Endothelial cell of umbilical vein (primary cell): ENCODE measurements around the gene SLCO3A1. TPM values are rescaled to one million over a fixed set of nuclear protein-coding genes. Genes with fewer than 3 reads are reported as not detected.

ENCODE experiments used
- BruUV-seq: library from RNA; stranded (reverse); fragments of 400-500 nt; replicated peaks from 2 replicates; lab custom pipeline; 2021; lab: Mats Ljungman, UMichigan
- CTCF ChIA-PET: fragments of 300-600, 350-600 bp; sonication (Branson Sonifier 250); formaldehyde crosslinking; loops from one replicate; lab custom pipeline; 2021; ENCODE audit warnings: antibody characterized with exemption, inconsistent platforms; lab: Charles Lee
- POLR2A ChIA-PET: fragments of 300-600, 350-600 bp; sonication (Branson Sonifier 250); formaldehyde crosslinking; loops from one replicate; lab custom pipeline; 2021; ENCODE audit warnings: antibody characterized with exemption, inconsistent platforms; lab: Charles Lee
- DNase-seq: peaks from one replicate; pipeline ENCODE4 v3.0.0-alpha.2; 2011; ENCODE audit warnings: low read depth, low spot score
- FAIRE-seq: peaks from 2 replicates; lab custom pipeline; 2011; peaks lifted over from hg19 to GRCh38; lab: Jason Lieb, UNC
- H2AFZ ChIP-seq: 2 replicates; pipeline ENCODE4 v1.6.0; 2012; ENCODE audit warnings: low read depth, low read length, control low read depth, inconsistent platforms
- H3K27ac ChIP-seq: 2 replicates; pipeline ENCODE4 v1.5.1; 2011; ENCODE audit warnings: low read depth, mild to moderate bottlenecking, control low read depth, low read length, moderate library complexity; ENCODE audit not compliant: insufficient read depth
- H3K27me3 ChIP-seq, 2 experiments: 2 replicates each; pipeline versions ENCODE4 v1.6.0 to v1.6.1; 2011; ENCODE audit warnings: low read length in 2 of 2, mixed read lengths in 1 of 2; ENCODE audit not compliant: control insufficient read depth in 2 of 2, insufficient read depth in 2 of 2
- H3K36me3 ChIP-seq, 2 experiments: 2 replicates in 1 of 2; 3 replicates in 1 of 2; pipeline ENCODE4 v1.5.1; 2011; ENCODE audit warnings: low read length in 2 of 2, mild to moderate bottlenecking in 1 of 2, moderate library complexity in 1 of 2; ENCODE audit not compliant: control insufficient read depth in 2 of 2, insufficient read depth in 2 of 2; ENCODE audit errors: extremely low read depth in 1 of 2
- H3K4me1 ChIP-seq: 3 replicates; pipeline ENCODE4 v1.5.1; 2011; ENCODE audit warnings: mild to moderate bottlenecking, low read length; ENCODE audit not compliant: control insufficient read depth, insufficient read depth; ENCODE audit errors: extremely low read depth
- H3K4me2 ChIP-seq: 2 replicates; pipeline ENCODE4 v1.6.1; 2011; ENCODE audit warnings: low read length, control low read depth, mixed read lengths; ENCODE audit not compliant: insufficient read depth
- H3K4me3 ChIP-seq, 3 experiments: fragments of 200-600 bp in 1 of 3; sonication (generic), shearing (Covaris generic) in 1 of 3; replicated peaks in 1 of 3; 2 replicates each; pipeline ENCODE4 v1.5.1; 2011 to 2016; ENCODE audit warnings: control low read depth in 3 of 3, low read length in 3 of 3, mild to moderate bottlenecking in 2 of 3, inconsistent platforms in 1 of 3, low read depth in 1 of 3, moderate library complexity in 1 of 3; ENCODE audit not compliant: insufficient read depth in 1 of 3
- H3K79me2 ChIP-seq: 2 replicates; pipeline ENCODE4 v1.6.0; 2012; ENCODE audit warnings: low read length, inconsistent platforms; ENCODE audit not compliant: control insufficient read depth, insufficient read depth
- H3K9ac ChIP-seq: replicated peaks from 2 replicates; pipeline ENCODE3; 2011; ENCODE audit warnings: low read length, control low read depth; ENCODE audit not compliant: insufficient read depth; ENCODE audit errors: extremely low read depth
- H3K9me1 ChIP-seq: replicated peaks from 3 replicates; pipeline ENCODE4 v1.6.0; 2011; ENCODE audit warnings: mild to moderate bottlenecking, low read length; ENCODE audit not compliant: control insufficient read depth, insufficient read depth; ENCODE audit errors: extremely low read depth
- H3K9me3 ChIP-seq: replicated peaks from 2 replicates; pipeline ENCODE4 v1.5.1; 2012; ENCODE audit warnings: low read length, inconsistent platforms; ENCODE audit not compliant: control insufficient read depth, insufficient read depth
- H4K20me1 ChIP-seq: replicated peaks from 2 replicates; pipeline ENCODE3; 2011; ENCODE audit warnings: mild to moderate bottlenecking, low read length; ENCODE audit not compliant: control insufficient read depth, insufficient read depth; ENCODE audit errors: extremely low read depth
- EZH2 ChIP-seq: IDR thresholded peaks from 2 replicates; pipeline ENCODE4 v1.6.1; 2012; ENCODE audit warnings: borderline replicate concordance, low read depth, mild to moderate bottlenecking, moderate library complexity, low read length, inconsistent platforms; ENCODE audit not compliant: severe bottlenecking
- FOS ChIP-seq: IDR thresholded peaks from 2 replicates; pipeline ENCODE4 v1.6.1; 2011; ENCODE audit warnings: mild to moderate bottlenecking, low read length, moderate library complexity, borderline replicate concordance; ENCODE audit not compliant: insufficient read depth
- GATA2 ChIP-seq: IDR thresholded peaks from 2 replicates; pipeline ENCODE4 v1.7.0; 2011; ENCODE audit warnings: low read depth, mild to moderate bottlenecking, moderate library complexity, mixed read lengths, low read length; ENCODE audit not compliant: insufficient read length, insufficient read depth
- JUN ChIP-seq: IDR thresholded peaks from 2 replicates; pipeline ENCODE4 v1.6.1; 2011; ENCODE audit warnings: borderline replicate concordance, low read depth; ENCODE audit not compliant: insufficient read length, insufficient read depth
- MYC ChIP-seq: IDR thresholded peaks from one replicate; pipeline ENCODE4 v1.6.1; 2011; ENCODE audit warnings: mild to moderate bottlenecking, low read depth, low read length
- POLR2A ChIP-seq: IDR thresholded peaks from 2 replicates; pipeline ENCODE4 v1.6.1; 2012; ENCODE audit warnings: low read depth, mild to moderate bottlenecking, control low read depth, low read length
- POLR2AphosphoS5 ChIP-seq: IDR thresholded peaks from 2 replicates; pipeline ENCODE4 v1.6.1; 2012; ENCODE audit warnings: low read depth, mild to moderate bottlenecking, control low read depth, low read length, moderate library complexity; ENCODE audit not compliant: insufficient read depth
- dilution Hi-C: fragments of 300-500 bp; cut with MboI; formaldehyde crosslinking; loops from one replicate; pipeline ENCODE4 v1.15.0; 2019; ENCODE audit warnings: low sequenced_read_pairs; ENCODE audit not compliant: extremely low pct_ligation_motif_present
- intact Hi-C: fragments of 100-400 bp; cut with micrococcal nuclease; formaldehyde crosslinking; loops from one replicate; pipeline ENCODE4 v1.10.0; 2022
- polyA plus RNA-seq, 4 experiments: library from polyadenylated mRNA; depleted of rRNA in 3 of 4; stranded (reverse) in 3 of 4; unstranded in 1 of 4; fragments of >200 nt; gene quantifications; 2 replicates each; pipeline versions ENCODE4 v1.2.1 to v1.2.3, GENCODE V29; 2011 to 2012; ENCODE audit warnings: missing spikeins in 1 of 4
- total RNA-seq: library from RNA; stranded (reverse); gene quantifications from 2 replicates; pipeline ENCODE4 v1.2.3, GENCODE V29; 2021
- TF ChIP-seq, protein P1 (sequence below): IDR thresholded peaks from 2 replicates; pipeline ENCODE4 v1.6.1; 2011; ENCODE audit not compliant: insufficient read depth, insufficient read length
- TF ChIP-seq, protein P2 (sequence below), 2 donors: IDR thresholded peaks; 1 replicate in 1 of 2; 2 replicates in 1 of 2; pipeline ENCODE4 v1.5.1; 2011; ENCODE audit warnings: low read length in 2 of 2, mild to moderate bottlenecking in 2 of 2, moderate library complexity in 2 of 2, control low read depth in 1 of 2, inconsistent platforms in 1 of 2, low read depth in 1 of 2; ENCODE audit not compliant: insufficient read depth in 1 of 2; ENCODE audit errors: extremely low read depth in 1 of 2

Gene SLCO3A1
- total and polyA plus RNA-seq, 2 donors (not counting 3 experiments of a cell fraction or from before 2014, with no cell fraction given) = 0.88 to 0.92 TPM

DNA sequence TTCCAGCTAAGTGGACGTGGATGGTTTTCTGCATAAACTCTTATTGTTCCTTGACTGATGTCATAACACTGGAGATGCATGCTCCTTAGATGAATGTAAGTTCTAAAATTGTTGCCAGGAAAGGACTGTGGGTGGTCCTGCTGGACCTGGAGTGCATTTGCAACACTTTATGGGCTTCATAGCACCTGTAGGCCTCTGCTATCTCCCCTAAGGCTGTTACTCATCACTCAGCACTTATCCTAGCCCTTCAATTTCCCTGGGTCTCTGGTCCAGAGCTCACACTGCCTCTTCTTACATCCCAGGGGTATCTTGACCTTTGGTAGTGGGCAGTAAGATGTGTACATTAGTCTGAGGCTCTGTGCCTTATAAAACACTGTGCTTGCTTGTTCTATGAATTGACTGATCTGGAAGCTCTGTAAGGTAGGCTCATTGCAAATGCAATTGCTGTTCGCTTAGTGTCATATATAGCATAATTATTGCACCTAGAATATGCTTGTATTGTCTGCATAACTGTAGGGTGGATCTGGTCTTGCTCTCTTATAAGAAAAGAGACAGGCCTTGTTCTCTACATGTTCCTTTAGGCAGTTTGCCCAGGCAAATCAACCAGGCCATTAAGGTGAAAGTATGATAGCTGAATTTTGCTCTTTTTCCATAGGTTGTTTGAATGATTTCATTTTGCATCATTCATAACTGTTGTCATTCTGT lies 35.8 kb downstream of the SLCO3A1 start:
- no peak overlapping the region for H3K9ac ChIP-seq
- BruUV-seq = no TSS peak
- no peak for TF ChIP-seq JUN
- TF ChIP-seq, protein P1, sequence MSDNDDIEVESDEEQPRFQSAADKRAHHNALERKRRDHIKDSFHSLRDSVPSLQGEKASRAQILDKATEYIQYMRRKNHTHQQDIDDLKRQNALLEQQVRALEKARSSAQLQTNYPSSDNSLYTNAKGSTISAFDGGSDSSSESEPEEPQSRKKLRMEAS = no peak
- no peak for TF ChIP-seq MYC
- TF ChIP-seq, protein P2, sequence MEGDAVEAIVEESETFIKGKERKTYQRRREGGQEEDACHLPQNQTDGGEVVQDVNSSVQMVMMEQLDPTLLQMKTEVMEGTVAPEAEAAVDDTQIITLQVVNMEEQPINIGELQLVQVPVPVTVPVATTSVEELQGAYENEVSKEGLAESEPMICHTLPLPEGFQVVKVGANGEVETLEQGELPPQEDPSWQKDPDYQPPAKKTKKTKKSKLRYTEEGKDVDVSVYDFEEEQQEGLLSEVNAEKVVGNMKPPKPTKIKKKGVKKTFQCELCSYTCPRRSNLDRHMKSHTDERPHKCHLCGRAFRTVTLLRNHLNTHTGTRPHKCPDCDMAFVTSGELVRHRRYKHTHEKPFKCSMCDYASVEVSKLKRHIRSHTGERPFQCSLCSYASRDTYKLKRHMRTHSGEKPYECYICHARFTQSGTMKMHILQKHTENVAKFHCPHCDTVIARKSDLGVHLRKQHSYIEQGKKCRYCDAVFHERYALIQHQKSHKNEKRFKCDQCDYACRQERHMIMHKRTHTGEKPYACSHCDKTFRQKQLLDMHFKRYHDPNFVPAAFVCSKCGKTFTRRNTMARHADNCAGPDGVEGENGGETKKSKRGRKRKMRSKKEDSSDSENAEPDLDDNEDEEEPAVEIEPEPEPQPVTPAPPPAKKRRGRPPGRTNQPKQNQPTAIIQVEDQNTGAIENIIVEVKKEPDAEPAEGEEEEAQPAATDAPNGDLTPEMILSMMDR (IDR thresholded peaks at IDR 0.05; ENCODE audit: extremely low read depth in 1 of 2, insufficient read depth in 1 of 2, low read depth in 1 of 2, low read length in 2 of 2) = no peak
- TF ChIP-seq POLR2A = no peak
- no peak for TF ChIP-seq POLR2AphosphoS5
- no peak for TF ChIP-seq FOS
- no peak for TF ChIP-seq GATA2
- TF ChIP-seq EZH2 = no peak
- no peak overlapping the region for H2AFZ ChIP-seq
- H3K9me1 ChIP-seq = no peaks in the 10 kb centered on the region
- no peaks in the 10 kb centered on the region for H3K9me3 ChIP-seq
- no peak for DNase-seq
- no peak overlapping the region for H3K4me2 ChIP-seq
- H3K27me3 ChIP-seq = no peaks in the 10 kb centered on the region
- H3K4me3 ChIP-seq = no peak overlapping the region
- no peaks in the 10 kb centered on the region for H3K4me1 ChIP-seq
- FAIRE-seq = no peak
- no peaks in the 10 kb centered on the region for H4K20me1 ChIP-seq
- dilution Hi-C loops = no loop called here
- H3K36me3 ChIP-seq = no peaks in the 10 kb centered on the region
- no peaks in the 10 kb centered on the region for H3K79me2 ChIP-seq
- intact Hi-C loops = no loop called here
- ChIA-PET POLR2A (no interaction called here), CTCF (no interaction called here)
- no peak overlapping the region for H3K27ac ChIP-seq
